K562 (cell line): Measurements from ENCODE around the gene ADAM22. TPM values are rescaled to one million over a fixed set of nuclear protein-coding genes. Genes with fewer than 3 reads are reported as not detected.

Source experiments
- ATAC-seq: fragments of 200-7000 bp; cut with Tn5 transposase; 3 replicates; pipeline ENCODE4 v1.9.1; 2020; ENCODE audit warnings: moderate library complexity
- BruUV-seq: library from RNA; stranded (reverse); fragments of 400-500 nt; replicated peaks from 2 replicates; lab custom pipeline; 2021; lab: Mats Ljungman, UMichigan
- CTCF ChIA-PET: fragments of 300-600 bp; formaldehyde crosslinking; extraction: SDS; loops from one replicate; lab custom pipeline; 2021; ENCODE audit warnings: low intra/inter-chr PET ratio; lab: Yijun Ruan, JAX
- POLR2A ChIA-PET: fragments of 300-600, 350-650 bp; sonication (Branson Sonifier 250); formaldehyde crosslinking; extraction: SDS; loops from one replicate; lab custom pipeline; 2021; ENCODE audit warnings: antibody characterized with exemption, inconsistent platforms; lab: Yijun Ruan, JAX
- DNase-seq, 4 experiments: peaks; one replicate each; pipeline versions ENCODE4 v3.0.0 to v3.0.0-alpha.2; 2011 to 2018; ENCODE audit warnings: low spot score in 3 of 4, mixed read lengths in 3 of 4; ENCODE audit errors: extremely low read depth in 1 of 4
- FAIRE-seq: peaks from 2 replicates; lab custom pipeline; 2011; peaks lifted over from hg19 to GRCh38; lab: Jason Lieb, UNC
- H2AFZ ChIP-seq: 2 replicates; pipeline ENCODE4 v1.6.0; 2011; ENCODE audit warnings: low read depth, low read length, control low read depth, inconsistent platforms
- H3K27ac ChIP-seq: fragments of 200-600 bp; 3 replicates; pipeline ENCODE4 v1.8.0; 2011; ENCODE audit warnings: low read depth, mild to moderate bottlenecking, control low read depth, inconsistent platforms, low read length, moderate library complexity, mixed read lengths; ENCODE audit errors: extremely low read depth
- H3K27me3 ChIP-seq, 2 experiments: fragments of 300-600 bp in 1 of 2; 2 replicates in 1 of 2; 3 replicates in 1 of 2; pipeline versions ENCODE4 v1.6.0 to v1.8.0; 2011; ENCODE audit warnings: inconsistent platforms in 2 of 2, low read length in 2 of 2, mild to moderate bottlenecking in 1 of 2, mixed read lengths in 1 of 2, moderate library complexity in 1 of 2; ENCODE audit not compliant: control insufficient read depth in 2 of 2, insufficient read depth in 2 of 2
- H3K36me3 ChIP-seq: fragments of 300-600 bp; 3 replicates; pipeline ENCODE4 v1.8.0; 2011; ENCODE audit warnings: mild to moderate bottlenecking, low read length, inconsistent platforms; ENCODE audit not compliant: control insufficient read depth, insufficient read depth
- H3K4me1 ChIP-seq, 2 experiments: fragments of 200-600 bp in 1 of 2; replicated peaks in 1 of 2; 2 replicates in 1 of 2; 3 replicates in 1 of 2; pipeline versions ENCODE4 v1.5.1 to v1.8.0; 2011; ENCODE audit warnings: inconsistent platforms in 2 of 2, low read length in 2 of 2, mild to moderate bottlenecking in 1 of 2, mixed read lengths in 1 of 2, moderate library complexity in 1 of 2; ENCODE audit not compliant: control insufficient read depth in 2 of 2, insufficient read depth in 2 of 2
- H3K4me2 ChIP-seq: 2 replicates; pipeline ENCODE4 v1.6.1; 2011; ENCODE audit warnings: low read length, control low read depth, inconsistent platforms, mixed read lengths; ENCODE audit not compliant: insufficient read depth
- H3K4me3 ChIP-seq: fragments of 200-600 bp; sonication (generic), shearing (Covaris generic); 2 replicates; pipeline ENCODE4 v1.5.1; 2016; ENCODE audit warnings: control low read depth, inconsistent platforms
- H3K79me2 ChIP-seq: fragments of 200-600 bp; 3 replicates; pipeline ENCODE4 v1.8.0; 2011; ENCODE audit warnings: low read length, inconsistent platforms; ENCODE audit not compliant: control insufficient read depth, insufficient read depth
- H3K9ac ChIP-seq, 2 experiments: 2 replicates each; pipeline versions ENCODE4 v1.6.0 to v1.6.1; 2011; ENCODE audit warnings: low read depth in 2 of 2, low read length in 2 of 2, control low read depth in 1 of 2, inconsistent platforms in 1 of 2, mild to moderate bottlenecking in 1 of 2, mixed read lengths in 1 of 2; ENCODE audit not compliant: insufficient read depth in 1 of 2
- H3K9me1 ChIP-seq: one replicate; pipeline ENCODE4 v1.6.0; 2011; ENCODE audit warnings: inconsistent platforms, mild to moderate bottlenecking, low read length, moderate library complexity; ENCODE audit not compliant: control insufficient read depth, insufficient read depth
- H3K9me3 ChIP-seq: replicated peaks from 2 replicates; pipeline ENCODE4 v1.5.1; 2011; ENCODE audit warnings: low read depth, low read length, inconsistent platforms; ENCODE audit not compliant: control insufficient read depth, insufficient read depth
- H4K20me1 ChIP-seq: replicated peaks from 2 replicates; pipeline ENCODE4 v1.6.1; 2011; ENCODE audit warnings: low read length, inconsistent platforms, mixed read lengths; ENCODE audit not compliant: control insufficient read depth, insufficient read depth
- BDP1 ChIP-seq: IDR thresholded peaks from 3 replicates; pipeline ENCODE4 v1.6.1; 2011; ENCODE audit not compliant: insufficient read length, insufficient read depth
- CHD7 ChIP-seq: fragments of 200-600 bp; sonication (generic); IDR thresholded peaks from one replicate; pipeline ENCODE4 v1.6.1; 2012; ENCODE audit warnings: mild to moderate bottlenecking, low read depth, low read length, inconsistent platforms
- FOS ChIP-seq: IDR thresholded peaks from 3 replicates; pipeline ENCODE4 v1.6.1; 2011; ENCODE audit not compliant: insufficient read length; ENCODE audit errors: extremely low read depth
- HES1 ChIP-seq: fragments of 450-650 bp; IDR thresholded peaks from 2 replicates; pipeline ENCODE4 v1.6.1; 2016; ENCODE audit warnings: low read depth, mild to moderate bottlenecking, moderate library complexity
- MAZ ChIP-seq, 2 experiments: fragments of 450-650 bp in 1 of 2; sonication (generic) in 1 of 2; formaldehyde crosslinking; IDR thresholded peaks in 1 of 2; conservative IDR thresholded peaks in 1 of 2; 2 replicates each; pipeline versions ENCODE4 v1.4.0 to v1.5.0; 2020; ENCODE audit warnings: mild to moderate bottlenecking in 1 of 2, missing genetic modification reagents in 1 of 2
- SRF ChIP-seq, 2 experiments: fragments of 250-450, 450-650 bp in 1 of 2; sonication (Bioruptor Pico) in 1 of 2; sonication (generic) in 1 of 2; formaldehyde crosslinking; IDR thresholded peaks; 2 replicates each; pipeline versions ENCODE4 v1.5.0 to v1.5.1; 2020 to 2022; ENCODE audit warnings: mild to moderate bottlenecking in 1 of 2, missing genetic modification reagents in 1 of 2
- ZFP1 ChIP-seq: fragments of 450-650 bp; formaldehyde crosslinking; IDR thresholded peaks from 2 replicates; pipeline ENCODE4 v1.4.0; 2020; ENCODE audit warnings: mild to moderate bottlenecking, mixed read lengths
- WGBS: fragments of 100-300 bp; shearing (Covaris generic); methylation state at CpG from one replicate; pipeline ENCODE4 v1.1.6; 2016; ENCODE audit warnings: low coverage, mixed read lengths; ENCODE audit not compliant: insufficient coverage; ENCODE audit errors: missing lambda C conversion rate; 5-methylcytosine and 5-hydroxymethylcytosine counted together
- in situ Hi-C: fragments of 300-500 bp; cut with MboI; formaldehyde crosslinking; loops from 4 replicates; pipeline ENCODE4 v1.15.0; 2018; ENCODE audit warnings: inconsistent platforms, mixed read lengths
- intact Hi-C: fragments of 100-400 bp; cut with micrococcal nuclease; formaldehyde crosslinking; loops from 2 replicates; pipeline ENCODE4 v1.14.2; 2022
- polyA plus RNA-seq, 8 experiments: library from polyadenylated mRNA; depleted of rRNA in 4 of 8; stranded (reverse) in 5 of 8; unstranded in 3 of 8; fragments of >200 nt; fragmentation: Nextera tagmentation in 2 of 8; fragmentation: Illumina TruSeq in 1 of 8; extraction: Ambion mirVana in 2 of 8; extraction: Trizol in 1 of 8; gene quantifications; 2 replicates each; pipeline versions ENCODE4 v1.2.1 to v1.2.3, GENCODE V29; 2011 to 2014; ENCODE audit warnings: inconsistent platforms in 1 of 8, missing spikeins in 1 of 8
- total RNA-seq, 7 experiments: library from RNA; depleted of rRNA in 6 of 7; stranded (reverse); fragments of >200 nt in 6 of 7; fragmentation: Illumina TruSeq in 2 of 7; extraction: Trizol in 2 of 7; gene quantifications; 2 replicates each; pipeline versions ENCODE4 v1.2.1 to v1.2.3, GENCODE V29; 2011 to 2021; ENCODE audit warnings: low replicate concordance in 1 of 7

ADAM22 gene
- total and polyA plus RNA-seq, 9 of the 15 experiments (the other 6 are each of a cell fraction or from before 2014, with no cell fraction given): 0.01 to 0.58 (median 0.18) TPM

GRCh38 chr7:88191911-88192310 lies 257.9 kb downstream of the ADAM22 start:
- POLR2A ChIA-PET: no interaction called here
- 0% methylated on average over 3 of the region's 3 CpGs for WGBS
- H3K36me3 ChIP-seq: no peaks in the 10 kb centered on the region
- no peaks in the 10 kb centered on the region for H3K9me1 ChIP-seq
- no peak for FAIRE-seq
- no peak overlapping the region for H3K4me2 ChIP-seq
- BruUV-seq: no TSS peak
- no peak overlapping the region for H3K9ac ChIP-seq
- H3K9me3 ChIP-seq: no peaks in the 10 kb centered on the region
- DNase-seq: no peak
- no peaks in the 10 kb centered on the region; a peak in 1 of 5 replicates for H3K27me3 ChIP-seq
- in situ Hi-C loops (no loop called here), intact Hi-C loops (no loop called here)
- H3K79me2 ChIP-seq: no peaks in the 10 kb centered on the region
- no peak for ATAC-seq
- no peaks in the 10 kb centered on the region for H4K20me1 ChIP-seq
- H3K4me3 ChIP-seq: no peak overlapping the region
- no peak overlapping the region for H3K27ac ChIP-seq
- H2AFZ ChIP-seq: no peak overlapping the region
- CTCF ChIA-PET: no interaction called here
- no peaks in the 10 kb centered on the region for H3K4me1 ChIP-seq
- TF ChIP-seq FOS: no peak
- no peak for TF ChIP-seq CHD7
- TF ChIP-seq BDP1: no peak
- TF ChIP-seq MAZ (CRISPR knock-in tag; conservative IDR thresholded peaks at IDR 0.05 in 1 of 2, IDR thresholded peaks at IDR 0.05 in 1 of 2): no peak
- no peak for TF ChIP-seq SRF (CRISPR knock-in tag; IDR thresholded peaks at IDR 0.05)
- no peak for TF ChIP-seq ZFP1 (CRISPR knock-in tag)
- TF ChIP-seq HES1: no peak
